SK-N-SH (cell line): Measurements from ENCODE around the gene ARHGEF4. TPM values are rescaled to one million over a fixed set of nuclear protein-coding genes. Genes with fewer than 3 reads are reported as not detected.

Experiments used
- CTCF ChIA-PET: fragments of 300-600, 350-600 bp; formaldehyde crosslinking; extraction: SDS; loops from one replicate; lab custom pipeline; 2021; lab: Yijun Ruan, JAX
- POLR2A ChIA-PET: fragments of 350-600 bp; sonication (Branson Sonifier 250); formaldehyde crosslinking; extraction: SDS; loops from one replicate; lab custom pipeline; 2020; ENCODE audit warnings: antibody characterized with exemption, inconsistent platforms; lab: Yijun Ruan, JAX
- DNase-seq: peaks from one replicate; pipeline ENCODE4 v3.0.0; 2012
- H2AFZ ChIP-seq: fragments of 200-600 bp; sonication (generic); 2 replicates; pipeline ENCODE4 v1.8.1; 2016; ENCODE audit warnings: antibody characterized with exemption, mild to moderate bottlenecking, low read depth
- H3F3A ChIP-seq: fragments of 200-600 bp; sonication (generic); replicated peaks from 2 replicates; pipeline ENCODE3; 2016; ENCODE audit warnings: antibody characterized with exemption, mild to moderate bottlenecking; ENCODE audit not compliant: insufficient read depth
- H3K27ac ChIP-seq, 2 experiments: fragments of 200-500 bp in 1 of 2; fragments of 200-600 bp in 1 of 2; sonication (Bioruptor generic) in 1 of 2; sonication (generic), shearing (Covaris generic) in 1 of 2; 2 replicates each; pipeline versions ENCODE4 v1.5.1 to v1.6.1; 2014 to 2016; ENCODE audit warnings: low read depth in 2 of 2, inconsistent platforms in 1 of 2, low read length in 1 of 2, mild to moderate bottlenecking in 1 of 2, mixed read lengths in 1 of 2
- H3K27me3 ChIP-seq: fragments of 200-600 bp; sonication (generic), shearing (Covaris generic); 2 replicates; pipeline ENCODE4 v1.6.1; 2016; ENCODE audit warnings: mixed run types; ENCODE audit not compliant: insufficient read depth
- H3K36me3 ChIP-seq, 2 experiments: fragments of 200-500 bp in 1 of 2; fragments of 200-600 bp in 1 of 2; sonication (Bioruptor generic) in 1 of 2; sonication (generic) in 1 of 2; replicated peaks in 1 of 2; 2 replicates each; pipeline versions ENCODE3 to v1.5.1; 2014 to 2016; ENCODE audit warnings: low read length in 1 of 2, mild to moderate bottlenecking in 1 of 2; ENCODE audit not compliant: insufficient read depth in 2 of 2, control insufficient read depth in 1 of 2
- H3K4me1 ChIP-seq, 2 experiments: fragments of 200-500 bp in 1 of 2; fragments of 200-600 bp in 1 of 2; sonication (Bioruptor generic) in 1 of 2; sonication (generic), shearing (Covaris generic) in 1 of 2; 2 replicates each; pipeline versions ENCODE4 v1.5.1 to v1.6.1; 2014 to 2016; ENCODE audit warnings: low read depth in 1 of 2, low read length in 1 of 2, mixed run types in 1 of 2; ENCODE audit not compliant: insufficient read depth in 2 of 2, control insufficient read depth in 1 of 2
- H3K4me2 ChIP-seq: fragments of 200-600 bp; sonication (generic), shearing (Covaris generic); 2 replicates; pipeline ENCODE4 v1.6.1; 2017; ENCODE audit warnings: mixed run types
- H3K4me3 ChIP-seq, 2 experiments: fragments of 200-500 bp in 1 of 2; fragments of 200-600 bp in 1 of 2; sonication (Bioruptor generic) in 1 of 2; sonication (generic), shearing (Covaris generic) in 1 of 2; 2 replicates each; pipeline versions ENCODE4 v1.5.1 to v1.8.1; 2014 to 2016; ENCODE audit warnings: low read depth in 2 of 2, inconsistent platforms in 1 of 2, low read length in 1 of 2, mild to moderate bottlenecking in 1 of 2, mixed read lengths in 1 of 2, moderate library complexity in 1 of 2
- H3K79me2 ChIP-seq: fragments of 200-600 bp; sonication (generic); 2 replicates; pipeline ENCODE4 v1.8.1; 2017; ENCODE audit warnings: mild to moderate bottlenecking; ENCODE audit not compliant: insufficient read depth
- H3K9ac ChIP-seq: fragments of 200-600 bp; sonication (generic); 2 replicates; pipeline ENCODE4 v1.6.1; 2017; ENCODE audit warnings: mixed run types
- H3K9me2 ChIP-seq: fragments of 200-600 bp; sonication (generic); 2 replicates; pipeline ENCODE4 v1.6.1; 2017; ENCODE audit warnings: mixed run types
- H3K9me3 ChIP-seq: fragments of 200-600 bp; sonication (generic); 2 replicates; pipeline ENCODE4 v1.6.1; 2017; ENCODE audit warnings: mixed run types, mild to moderate bottlenecking, moderate library complexity
- H4K20me1 ChIP-seq: fragments of 200-600 bp; sonication (generic); 2 replicates; pipeline ENCODE4 v1.6.1; 2017; ENCODE audit warnings: mild to moderate bottlenecking, mixed run types; ENCODE audit not compliant: insufficient read depth
- ELF1 ChIP-seq: IDR thresholded peaks from 2 replicates; pipeline ENCODE4 v1.4.0; 2012
- EP300 ChIP-seq, 2 experiments: IDR thresholded peaks; 2 replicates each; pipeline versions ENCODE4 v1.4.0 to v1.6.1; 2012; ENCODE audit warnings: borderline replicate concordance in 1 of 2, low read depth in 1 of 2, low read length in 1 of 2
- FOXM1 ChIP-seq: IDR thresholded peaks from 2 replicates; pipeline ENCODE4 v1.4.0; 2012; ENCODE audit warnings: low read depth, mild to moderate bottlenecking
- GABPA ChIP-seq: IDR thresholded peaks from 2 replicates; pipeline ENCODE4 v1.4.0; 2012; ENCODE audit warnings: low read depth, mild to moderate bottlenecking
- MAX ChIP-seq: IDR thresholded peaks from 2 replicates; pipeline ENCODE4 v1.4.0; 2012; ENCODE audit warnings: low read depth
- MEF2A ChIP-seq: IDR thresholded peaks from 2 replicates; pipeline ENCODE4 v1.4.0; 2012; ENCODE audit warnings: low read depth, borderline replicate concordance
- MXI1 ChIP-seq: IDR thresholded peaks from 2 replicates; pipeline ENCODE4 v1.6.1; 2012; ENCODE audit warnings: mild to moderate bottlenecking, low read depth, low read length, improper control_type of control experiment
- NRF1 ChIP-seq: IDR thresholded peaks from 2 replicates; pipeline ENCODE4 v1.6.1; 2012; ENCODE audit warnings: low read depth, mild to moderate bottlenecking, low read length
- PBX3 ChIP-seq: IDR thresholded peaks from 2 replicates; pipeline ENCODE4; 2012
- RAD21 ChIP-seq: IDR thresholded peaks from 2 replicates; pipeline ENCODE4 v1.6.1; 2012; ENCODE audit warnings: mild to moderate bottlenecking, low read length
- RFX5 ChIP-seq: IDR thresholded peaks from 2 replicates; pipeline ENCODE4 v1.6.1; 2012; ENCODE audit warnings: mild to moderate bottlenecking, improper control_type of control experiment, low read length
- RXRA ChIP-seq: IDR thresholded peaks from 2 replicates; pipeline ENCODE4 v1.4.0; 2012; ENCODE audit warnings: low read depth, mild to moderate bottlenecking, borderline replicate concordance
- SIN3A ChIP-seq: IDR thresholded peaks from 2 replicates; pipeline ENCODE4 v1.6.1; 2012; ENCODE audit warnings: low read depth, mild to moderate bottlenecking, low read length, moderate library complexity, borderline replicate concordance
- SMC3 ChIP-seq: IDR thresholded peaks from 2 replicates; pipeline ENCODE4 v1.6.1; 2012; ENCODE audit warnings: low read depth, low read length, improper control_type of control experiment
- TCF12 ChIP-seq: IDR thresholded peaks from 2 replicates; pipeline ENCODE4 v1.4.0; 2012
- TEAD4 ChIP-seq: IDR thresholded peaks from 2 replicates; pipeline ENCODE4 v1.4.0; 2012; ENCODE audit warnings: mild to moderate bottlenecking, borderline replicate concordance; ENCODE audit not compliant: insufficient read depth
- USF1 ChIP-seq: IDR thresholded peaks from 2 replicates; pipeline ENCODE4 v1.4.0; 2012; ENCODE audit warnings: low read depth, borderline replicate concordance
- USF2 ChIP-seq: fragments of 150-350 bp; IDR thresholded peaks from 2 replicates; pipeline ENCODE4 v1.6.1; 2017; ENCODE audit warnings: antibody characterized with exemption, low read length, low read depth, borderline replicate concordance
- YY1 ChIP-seq: IDR thresholded peaks from 2 replicates; pipeline ENCODE4 v1.4.0; 2012; ENCODE audit warnings: low read depth, mild to moderate bottlenecking
- ZBTB33 ChIP-seq: IDR thresholded peaks from 2 replicates; pipeline ENCODE4 v1.4.0; 2012; ENCODE audit warnings: low read depth, borderline replicate concordance
- WGBS: methylation state at CpG from one replicate; pipeline ENCODE4 v1.1.6; 2017; ENCODE audit warnings: low lambda C conversion rate; 5-methylcytosine and 5-hydroxymethylcytosine counted together
- polyA plus RNA-seq, 3 experiments: library from polyadenylated mRNA; depleted of rRNA; stranded (reverse); fragments of >200 nt; gene quantifications; 2 replicates each; pipeline ENCODE4 v1.2.3, GENCODE V29; 2012

Gene ARHGEF4
- polyA plus RNA-seq, 1 of the 3 experiments (the other 2 are of a cell fraction) = 2.3 TPM

- Histone ChIP-seq H3K4me3 (no peak overlapping the region), H3K9me2 (no peaks in the 10 kb centered on the region), H3F3A (no peaks in the 10 kb centered on the region), H3K9me3 (no peaks in the 10 kb centered on the region), H3K27ac (no peak overlapping the region)
- no peak for TF ChIP-seq PBX3
- no peak for TF ChIP-seq USF1
- TF ChIP-seq TCF12 = no peak
- TF ChIP-seq FOXM1 = no peak
- TF ChIP-seq RAD21 = no peak
- TF ChIP-seq RXRA = no peak
- TF ChIP-seq RFX5 = no peak
- no peak for TF ChIP-seq MXI1
- no peak for TF ChIP-seq SIN3A
- TF ChIP-seq ELF1 = no peak
- no peak for TF ChIP-seq EP300 (IDR thresholded peaks at IDR 0.05; ENCODE audit: borderline replicate concordance in 1 of 2, low read depth in 1 of 2, low read length in 1 of 2)
- TF ChIP-seq SMC3 = no peak
- no peak for TF ChIP-seq USF2
- TF ChIP-seq, all 33 proteins: peak for 0
- H3K27me3 ChIP-seq = no peaks in the 10 kb centered on the region
- no peaks in the 10 kb centered on the region for H3K36me3 ChIP-seq
- H4K20me1 ChIP-seq = no peaks in the 10 kb centered on the region
- no peak overlapping the region for H3K4me2 ChIP-seq
- H3K4me1 ChIP-seq = peaks cover 0 to 11% of the 10 kb centered on the region in 2 experiments; a peak in 1 of 4 replicates
- no peaks in the 10 kb centered on the region for H3K79me2 ChIP-seq
- DNase-seq = no peak
- H2AFZ ChIP-seq = no peak overlapping the region
- ChIA-PET CTCF (interaction anchor here (0.6 to 7.1 kb wide), 5 partner anchors 26 to 169 kb away, joined by 3 to 249 read pairs (median 3); no protein-coding TSS in a partner anchor), POLR2A (no interaction called here)
- WGBS = 31% methylated on average over 2 of the region's 2 CpGs
- H3K9ac ChIP-seq = no peak overlapping the region
Measured at GRCh38 chr2:130795431-130795830, 41.3 kb upstream of the ARHGEF4 start.

DNA sequence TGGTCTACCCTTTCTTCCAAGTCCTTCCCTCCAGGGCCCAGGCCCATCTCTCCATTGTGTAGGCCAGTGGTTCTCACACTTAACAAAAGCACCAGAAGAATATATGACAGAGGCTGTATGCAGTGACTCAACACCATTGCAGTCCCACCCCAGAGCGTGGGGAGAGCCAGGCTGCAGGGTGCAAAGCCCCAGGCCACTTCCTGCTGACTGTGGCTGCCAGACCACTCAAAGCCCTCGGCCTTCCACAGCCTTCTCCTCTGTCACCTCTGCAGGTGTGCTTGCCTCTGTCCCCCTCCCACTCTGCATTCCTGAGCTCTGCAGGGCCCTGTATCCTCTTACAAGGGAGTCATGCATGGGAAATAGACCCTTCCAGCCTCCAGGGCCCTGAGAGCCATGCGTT lies 40.4 kb upstream of the ARHGEF4 start:
- no peak overlapping the region for H3K27ac ChIP-seq
- POLR2A ChIA-PET = no interaction called here
- H3K4me2 ChIP-seq = no peak overlapping the region
- H3K9ac ChIP-seq = no peak overlapping the region
- WGBS = 81% methylated on average over 3 of the region's 3 CpGs
- no peaks in the 10 kb centered on the region for H3K9me2 ChIP-seq
- no peaks in the 10 kb centered on the region for H3K36me3 ChIP-seq
- no peaks in the 10 kb centered on the region for H3K27me3 ChIP-seq
- H3K79me2 ChIP-seq = no peaks in the 10 kb centered on the region
- no peak for TF ChIP-seq RXRA
- no peak for TF ChIP-seq ZBTB33
- no peak for TF ChIP-seq NRF1
- no peak for TF ChIP-seq MEF2A
- no peak for TF ChIP-seq FOXM1
- TF ChIP-seq YY1 = no peak
- TF ChIP-seq RFX5 = no peak
- no peak for TF ChIP-seq GABPA
- no peak for TF ChIP-seq USF2
- no peak for TF ChIP-seq TEAD4
- no peak for TF ChIP-seq USF1
- no peak for TF ChIP-seq MAX
- no peak overlapping the region for H3K4me3 ChIP-seq
- no peak for DNase-seq
- no peak overlapping the region for H2AFZ ChIP-seq
- H3K4me1 ChIP-seq = peaks cover 0 to 11% of the 10 kb centered on the region in 2 experiments; a peak in 1 of 4 replicates
- no peaks in the 10 kb centered on the region for H4K20me1 ChIP-seq
- no peaks in the 10 kb centered on the region for H3F3A ChIP-seq
- H3K9me3 ChIP-seq = no peaks in the 10 kb centered on the region
- CTCF ChIA-PET = interaction anchor here (0.9 to 7.1 kb wide), 7 partner anchors 11 to 169 kb away, joined by 3 to 249 read pairs (median 12); no protein-coding TSS in a partner anchor
